Fibroblast of villous mesenchyme (primary cell): ENCODE measurements around the gene TP53I13. TPM values are rescaled to one million over a fixed set of nuclear protein-coding genes. Genes with fewer than 3 reads are reported as not detected.

Experiments
- DNase-seq: peaks from one replicate; pipeline ENCODE4 v3.0.0-alpha.2; 2010; ENCODE audit warnings: low read depth
- H3K4me3 ChIP-seq: 2 replicates; pipeline ENCODE4 v1.5.1; 2011; ENCODE audit warnings: low read depth, mild to moderate bottlenecking, low read length
- CTCF ChIP-seq: IDR thresholded peaks from 2 replicates; pipeline ENCODE4 v1.5.1; 2012; ENCODE audit warnings: low read depth, mild to moderate bottlenecking, low read length; ENCODE audit not compliant: insufficient read depth
- total RNA-seq: library from RNA; depleted of rRNA; stranded (reverse); fragments of >200 nt; gene quantifications from 2 replicates; pipeline ENCODE4 v1.2.3, GENCODE V29; 2012

TP53I13 gene
- total RNA-seq, 1 donor, result 51.8 TPM

GRCh38 chr17:29595107-29595942 lies 26.8 kb downstream of the TP53I13 start:
- no peak overlapping the region for H3K4me3 ChIP-seq

GRCh38 chr17:29595943-29596774 lies 27.7 kb downstream of the TP53I13 start:
- no peak for TF ChIP-seq CTCF
- no peak overlapping the region for H3K4me3 ChIP-seq
- no peak for DNase-seq

More at GRCh38 chr17:29595107-29595942, 26.8 kb downstream of the TP53I13 start:
- TF ChIP-seq CTCF, result no peak
- no peak for DNase-seq

- DNase-seq, result no peak
- no peak overlapping the region for H3K4me3 ChIP-seq
- TF ChIP-seq CTCF, result no peak
Observed at GRCh38 chr17:29596811-29597210, 28.3 kb downstream of the TP53I13 start.

- DNase-seq, result no peak
- TF ChIP-seq CTCF, result no peak
Observed at GRCh38 chr17:29597361-29598172, 29.1 kb downstream of the TP53I13 start.

GRCh38 chr17:29603109-29603674 lies 34.7 kb downstream of the TP53I13 start:
- DNase-seq, result no peak
- no peak for TF ChIP-seq CTCF
- no peak overlapping the region for H3K4me3 ChIP-seq

More at GRCh38 chr17:29597361-29598172, 29.1 kb downstream of the TP53I13 start:
- H3K4me3 ChIP-seq, result no peak overlapping the region
